Esophagus squamous epithelium (tissue), 5 donors: ENCODE measurements around the gene IRX6. TPM values are rescaled to one million over a fixed set of nuclear protein-coding genes. Genes with fewer than 3 reads are reported as not detected.

ENCODE experiments used
- DNase-seq: peaks from one replicate; lab custom pipeline; 2025; lab: John Stamatoyannopoulos, UW
- H3K27ac ChIP-seq, 4 donors: fragments of 200-600 bp; sonication (generic); one replicate each; pipeline ENCODE4 v1.5.1; 2016 to 2019; ENCODE audit warnings: mild to moderate bottlenecking in 1 of 4
- H3K27me3 ChIP-seq, 4 donors: fragments of 200-600 bp; sonication (generic); 1 replicate in 3 of 4; 2 replicates in 1 of 4; pipeline versions ENCODE4 v1.5.1 to v1.6.0; 2017 to 2021; ENCODE audit warnings: antibody characterized with exemption in 1 of 4
- H3K36me3 ChIP-seq, 3 donors: fragments of 200-600 bp; sonication (generic); one replicate each; pipeline ENCODE4 v1.5.1; 2016 to 2019
- H3K4me1 ChIP-seq, 3 donors: fragments of 200-600 bp; sonication (generic); one replicate each; pipeline ENCODE4 v1.5.1; 2017 to 2019
- H3K4me3 ChIP-seq, 4 donors: fragments of 200-600 bp; sonication (generic); 1 replicate in 3 of 4; 2 replicates in 1 of 4; pipeline ENCODE4 v1.5.1; 2016 to 2019; ENCODE audit warnings: mild to moderate bottlenecking in 2 of 4, moderate library complexity in 1 of 4
- H3K9me3 ChIP-seq, 3 donors: fragments of 200-600 bp; sonication (generic); one replicate each; pipeline ENCODE4 v1.5.1; 2016 to 2019
- POLR2A ChIP-seq, 4 donors: fragments of 450-650 bp; IDR thresholded peaks; one replicate each; pipeline ENCODE4 v1.6.1; 2017; ENCODE audit warnings: antibody characterized with exemption in 4 of 4, mild to moderate bottlenecking in 4 of 4, moderate library complexity in 3 of 4
- WGBS, 2 donors: methylation state at CpG; one replicate each; pipeline ENCODE4 v1.1.5; 2018; 5-methylcytosine and 5-hydroxymethylcytosine counted together
- intact Hi-C: fragments of 100-400 bp; cut with DNase I; formaldehyde crosslinking; loops from one replicate; pipeline ENCODE4 v1.15.0; 2022
- total RNA-seq, 4 donors: library from RNA; depleted of rRNA; stranded (reverse); fragments of >200 nt; gene quantifications; one replicate each; pipeline ENCODE4 v1.1.0, GENCODE V29; 2016
- TF ChIP-seq, protein P1 (sequence below), 6 experiments: fragments of 450-650 bp in 4 of 6; fragments of 200-600 bp in 2 of 6; sonication (generic) in 2 of 6; IDR thresholded peaks; one replicate each; pipeline ENCODE4 v1.5.1; 2016 to 2019; ENCODE audit warnings: antibody characterized with exemption in 6 of 6, mild to moderate bottlenecking in 4 of 6, moderate library complexity in 4 of 6
- donor health status: DM: yes; HTN: yes; CAD: no.

IRX6 gene
- total RNA-seq, 4 donors from 2014 or later, result 0.18 to 0.91 (median 0.56) TPM

DNA sequence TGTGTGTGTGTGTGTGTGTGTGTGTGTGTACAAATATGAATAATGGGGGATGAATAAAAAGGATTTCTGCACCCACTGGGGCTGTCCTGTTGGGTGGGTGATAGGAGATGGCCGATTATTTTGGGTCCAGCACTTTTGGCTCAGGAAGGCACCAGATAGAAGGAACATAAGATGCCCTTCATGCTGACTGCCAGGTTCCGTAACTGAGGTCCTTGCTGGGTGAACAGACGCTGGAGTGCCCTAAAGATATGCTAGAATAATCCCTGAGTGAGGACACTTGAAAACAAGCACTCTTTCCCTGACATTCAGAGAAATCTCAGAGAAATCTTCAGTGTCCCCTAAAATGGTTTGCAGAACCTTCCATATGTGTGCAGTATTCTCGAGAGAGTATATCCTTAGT lies 17.7 kb downstream of the IRX6 start:
- no peak for DNase-seq
- H3K27me3 ChIP-seq, result peaks cover 0 to 25% (median 0%) of the 10 kb centered on the region in 4 donors
- no peak overlapping the region for H3K27ac ChIP-seq
- no peaks in the 10 kb centered on the region for H3K36me3 ChIP-seq
- TF ChIP-seq, protein P1, sequence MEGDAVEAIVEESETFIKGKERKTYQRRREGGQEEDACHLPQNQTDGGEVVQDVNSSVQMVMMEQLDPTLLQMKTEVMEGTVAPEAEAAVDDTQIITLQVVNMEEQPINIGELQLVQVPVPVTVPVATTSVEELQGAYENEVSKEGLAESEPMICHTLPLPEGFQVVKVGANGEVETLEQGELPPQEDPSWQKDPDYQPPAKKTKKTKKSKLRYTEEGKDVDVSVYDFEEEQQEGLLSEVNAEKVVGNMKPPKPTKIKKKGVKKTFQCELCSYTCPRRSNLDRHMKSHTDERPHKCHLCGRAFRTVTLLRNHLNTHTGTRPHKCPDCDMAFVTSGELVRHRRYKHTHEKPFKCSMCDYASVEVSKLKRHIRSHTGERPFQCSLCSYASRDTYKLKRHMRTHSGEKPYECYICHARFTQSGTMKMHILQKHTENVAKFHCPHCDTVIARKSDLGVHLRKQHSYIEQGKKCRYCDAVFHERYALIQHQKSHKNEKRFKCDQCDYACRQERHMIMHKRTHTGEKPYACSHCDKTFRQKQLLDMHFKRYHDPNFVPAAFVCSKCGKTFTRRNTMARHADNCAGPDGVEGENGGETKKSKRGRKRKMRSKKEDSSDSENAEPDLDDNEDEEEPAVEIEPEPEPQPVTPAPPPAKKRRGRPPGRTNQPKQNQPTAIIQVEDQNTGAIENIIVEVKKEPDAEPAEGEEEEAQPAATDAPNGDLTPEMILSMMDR (IDR thresholded peaks at IDR 0.05), result no peak
- TF ChIP-seq POLR2A (IDR thresholded peaks at IDR 0.05), result no peak
- intact Hi-C loops, result no loop called here
- WGBS, 2 donors, result 65 to 82% methylated on average over 4 of the region's 4 CpGs
- no peak overlapping the region for H3K4me3 ChIP-seq
- H3K4me1 ChIP-seq, result no peaks in the 10 kb centered on the region
- no peaks in the 10 kb centered on the region for H3K9me3 ChIP-seq

DNA sequence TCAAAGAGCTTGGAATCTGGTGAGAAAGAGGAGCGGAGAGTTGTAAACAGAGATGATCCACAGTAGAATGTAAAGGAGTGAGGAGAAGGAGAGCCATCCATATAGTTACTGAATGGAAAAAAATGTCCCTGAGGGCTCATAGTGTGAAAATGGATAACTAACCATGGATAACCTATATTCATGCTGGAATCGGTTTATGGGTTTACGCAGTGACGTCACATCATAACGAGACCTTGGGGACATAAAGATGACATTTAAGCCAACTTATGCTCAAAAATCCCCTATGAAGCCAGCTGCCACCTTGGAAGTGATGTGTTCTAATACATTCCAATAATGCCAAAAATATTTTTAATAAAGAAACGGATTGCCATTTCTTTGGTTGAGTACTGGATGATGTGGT lies 22.5 kb downstream of the IRX6 start:
- intact Hi-C loops, result no loop called here
- WGBS, 2 donors, result 90 to 91% methylated on average over 6 of the region's 6 CpGs
- no peak for DNase-seq
- TF ChIP-seq POLR2A (IDR thresholded peaks at IDR 0.05), result no peak
- TF ChIP-seq, protein P1 (IDR thresholded peaks at IDR 0.05), result no peak
- H3K9me3 ChIP-seq, result no peaks in the 10 kb centered on the region
- H3K4me1 ChIP-seq, result no peaks in the 10 kb centered on the region
- peaks cover 0 to 38% (median 0%) of the 10 kb centered on the region in 4 donors for H3K27me3 ChIP-seq
- no peaks in the 10 kb centered on the region for H3K36me3 ChIP-seq
- no peak overlapping the region for H3K4me3 ChIP-seq
- no peak overlapping the region for H3K27ac ChIP-seq

DNA sequence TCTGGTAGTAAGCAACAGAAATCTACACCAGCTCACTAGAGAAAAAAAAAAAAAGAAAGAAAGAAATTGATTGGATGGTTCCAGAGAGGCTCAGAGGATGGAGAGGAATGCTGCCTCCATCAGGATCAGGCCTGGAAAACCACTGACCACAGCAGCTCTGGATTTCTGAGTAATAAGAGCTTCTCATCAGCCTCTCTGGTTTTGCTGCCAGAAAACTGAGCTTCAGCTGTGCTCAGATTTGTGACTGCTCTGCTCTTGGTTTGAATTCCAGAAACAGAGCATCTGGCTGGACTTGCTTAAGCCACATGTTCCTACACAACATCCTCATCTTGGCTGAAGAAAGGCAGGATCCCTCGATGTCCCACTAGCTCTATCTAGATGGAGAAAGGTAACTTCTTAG lies 25.9 kb downstream of the IRX6 start:
- H3K4me3 ChIP-seq, result no peak overlapping the region
- H3K36me3 ChIP-seq, result no peaks in the 10 kb centered on the region
- H3K27me3 ChIP-seq, result peaks cover 0 to 36% (median 0%) of the 10 kb centered on the region in 4 donors
- no peak for DNase-seq
- no peaks in the 10 kb centered on the region for H3K9me3 ChIP-seq
- 64 to 80% methylated on average over 1 of the region's 1 CpG for WGBS, 2 donors
- TF ChIP-seq, protein P1 (IDR thresholded peaks at IDR 0.05), result no peak
- TF ChIP-seq POLR2A (IDR thresholded peaks at IDR 0.05), result no peak
- no peak overlapping the region for H3K27ac ChIP-seq
- H3K4me1 ChIP-seq, result no peaks in the 10 kb centered on the region
- intact Hi-C loops, result no loop called here

DNA sequence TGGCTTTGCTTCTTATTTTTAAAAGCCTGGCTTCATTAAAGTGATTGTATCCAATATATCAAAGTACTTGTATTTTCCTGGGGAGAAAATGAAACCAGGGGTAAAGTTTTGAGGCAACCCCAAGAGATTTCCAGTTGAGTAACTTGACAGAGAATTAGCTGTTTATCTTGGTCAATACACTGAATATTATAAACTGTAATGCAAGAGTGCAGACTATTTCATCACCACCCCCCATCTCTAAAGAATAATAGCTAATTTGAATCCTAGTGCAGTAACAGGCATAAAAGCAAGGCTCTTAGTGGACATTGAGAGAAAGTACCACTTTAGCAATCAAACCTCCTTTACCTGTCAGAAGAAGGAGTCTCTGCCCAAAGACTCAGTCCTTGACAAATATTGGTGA lies 27.0 kb downstream of the IRX6 start:
- peaks cover 0 to 36% (median 0%) of the 10 kb centered on the region in 4 donors for H3K27me3 ChIP-seq
- intact Hi-C loops, result no loop called here
- no peaks in the 10 kb centered on the region for H3K9me3 ChIP-seq
- H3K27ac ChIP-seq, result no peak overlapping the region
- TF ChIP-seq, protein P1 (IDR thresholded peaks at IDR 0.05), result no peak
- H3K4me3 ChIP-seq, result no peak overlapping the region
- no peaks in the 10 kb centered on the region for H3K4me1 ChIP-seq
- no peak for DNase-seq
- no peaks in the 10 kb centered on the region for H3K36me3 ChIP-seq

DNA sequence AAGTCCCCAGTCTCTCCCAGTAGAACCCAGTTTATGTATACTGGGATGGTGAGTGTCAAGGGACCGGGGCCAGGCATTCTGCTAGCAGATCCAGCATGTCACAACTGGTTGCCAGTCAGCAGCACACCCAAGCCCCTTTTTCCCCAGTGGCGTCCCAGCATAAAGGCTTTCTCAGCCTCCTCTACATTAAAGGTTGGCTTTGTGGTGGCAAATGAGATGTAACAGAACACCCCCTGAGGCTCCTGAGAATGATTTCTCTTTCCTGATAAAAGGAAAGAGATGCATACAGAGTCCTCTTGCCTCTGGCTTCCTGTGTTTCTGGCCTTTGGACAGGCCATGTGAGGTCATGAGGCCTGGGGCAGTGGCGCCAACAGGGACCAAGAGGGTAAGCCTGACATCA lies 27.9 kb downstream of the IRX6 start:
- DNase-seq, result no peak
- Histone ChIP-seq H3K4me1 (no peaks in the 10 kb centered on the region), H3K4me3 (no peak overlapping the region), H3K27ac (no peak overlapping the region), H3K9me3 (no peaks in the 10 kb centered on the region), H3K27me3 (peaks cover 0 to 35% (median 0%) of the 10 kb centered on the region in 4 donors), H3K36me3 (no peaks in the 10 kb centered on the region)
- no peak for TF ChIP-seq POLR2A (IDR thresholded peaks at IDR 0.05)
- TF ChIP-seq, protein P1 (IDR thresholded peaks at IDR 0.05), result no peak
- intact Hi-C loops, result no loop called here
- 91 to 100% methylated on average over 1 of the region's 3 CpGs for WGBS, 2 donors
